HepG2 (cell line): ENCODE results near the gene CSTF1. TPM values are rescaled to one million over a fixed set of nuclear protein-coding genes. Genes with fewer than 3 reads are reported as not detected.

Experiments
- CHD4 ChIP-seq: fragments of 200-600 bp; sonication (generic); IDR thresholded peaks from 2 replicates; pipeline ENCODE4 v1.7.0; 2017; ENCODE audit warnings: mild to moderate bottlenecking, low read length, borderline replicate concordance
- DNMT1 ChIP-seq: sonication (generic); formaldehyde crosslinking; IDR thresholded peaks from 2 replicates; pipeline ENCODE4 v1.5.1; 2020; ENCODE audit warnings: mild to moderate bottlenecking, missing genetic modification reagents
- FOSL1 ChIP-seq: sonication (generic); formaldehyde crosslinking; IDR thresholded peaks from 2 replicates; pipeline ENCODE4 v1.9.0; 2021; ENCODE audit warnings: missing genetic modification reagents, borderline replicate concordance
- GATAD2A ChIP-seq: IDR thresholded peaks from 2 replicates; pipeline ENCODE4 v1.6.1; 2016
- ISX ChIP-seq: sonication (generic); formaldehyde crosslinking; conservative IDR thresholded peaks from 2 replicates; pipeline ENCODE4 v1.5.0; 2020; ENCODE audit warnings: missing genetic modification reagents
- KAT8 ChIP-seq: IDR thresholded peaks from 2 replicates; pipeline ENCODE4 v1.6.1; 2016; ENCODE audit warnings: missing genetic modification reagents, missing compliant biosample characterization
- MAFF ChIP-seq: IDR thresholded peaks from 2 replicates; pipeline ENCODE4 v1.6.1; 2011; ENCODE audit warnings: low read depth, low read length, improper control_type of control experiment
- MBD4 ChIP-seq: IDR thresholded peaks from 2 replicates; pipeline ENCODE4 v1.6.1; 2012; ENCODE audit warnings: low read length, inconsistent platforms, borderline replicate concordance
- MED8 ChIP-seq: sonication (generic); formaldehyde crosslinking; IDR thresholded peaks from 2 replicates; pipeline ENCODE4 v1.8.1; 2023; ENCODE audit warnings: mild to moderate bottlenecking, missing genetic modification reagents; ENCODE audit not compliant: insufficient replicate concordance
- POLR2G ChIP-seq: fragments of 200-400 bp; formaldehyde crosslinking; IDR thresholded peaks from 2 replicates; pipeline ENCODE4 v1.6.1; 2018; ENCODE audit warnings: mild to moderate bottlenecking, low read depth, low read length, moderate library complexity
- PRDM4 ChIP-seq: sonication (generic); formaldehyde crosslinking; IDR thresholded peaks from 2 replicates; pipeline ENCODE4 v1.9.0; 2021; ENCODE audit warnings: missing genetic modification reagents, borderline replicate concordance
- RBFOX2 ChIP-seq: fragments of 200-400 bp; formaldehyde crosslinking; IDR thresholded peaks from 2 replicates; pipeline ENCODE4 v1.6.1; 2017; ENCODE audit warnings: low read depth, mild to moderate bottlenecking, low read length
- REPIN1 ChIP-seq: sonication (generic); formaldehyde crosslinking; IDR thresholded peaks from 2 replicates; pipeline ENCODE4 v1.8.0; 2022; ENCODE audit warnings: missing genetic modification reagents, low read depth, mild to moderate bottlenecking, borderline replicate concordance
- SYNCRIP ChIP-seq: fragments of 200-400 bp; formaldehyde crosslinking; IDR thresholded peaks from 2 replicates; pipeline ENCODE4 v1.6.1; 2018; ENCODE audit warnings: mild to moderate bottlenecking, low read depth, low read length; ENCODE audit not compliant: insufficient read depth
- YEATS4 ChIP-seq: sonication (generic); formaldehyde crosslinking; IDR thresholded peaks from 2 replicates; pipeline ENCODE4 v1.4.0; 2020; ENCODE audit warnings: missing genetic modification reagents, borderline replicate concordance
- ZBTB1 ChIP-seq: sonication (generic); formaldehyde crosslinking; IDR thresholded peaks from 2 replicates; pipeline ENCODE4 v1.4.0; 2020; ENCODE audit warnings: missing genetic modification reagents, borderline replicate concordance
- ZMAT3 ChIP-seq: sonication (generic); formaldehyde crosslinking; conservative IDR thresholded peaks from 2 replicates; pipeline ENCODE4 v1.7.0; 2021; ENCODE audit warnings: missing genetic modification reagents
- ZNF318 ChIP-seq: sonication (generic); formaldehyde crosslinking; IDR thresholded peaks from 2 replicates; pipeline ENCODE4 v1.4.0; 2020; ENCODE audit warnings: mild to moderate bottlenecking, missing genetic modification reagents
- ZNF614 ChIP-seq: IDR thresholded peaks from 2 replicates; pipeline ENCODE4 v1.6.1; 2018; ENCODE audit warnings: missing biosample characterization, missing genetic modification reagents, inconsistent platforms, borderline replicate concordance
- ZNF782 ChIP-seq: sonication (generic); formaldehyde crosslinking; IDR thresholded peaks from 2 replicates; pipeline ENCODE4 v1.4.0; 2020; ENCODE audit warnings: missing genetic modification reagents, mild to moderate bottlenecking, borderline replicate concordance
- polyA plus RNA-seq, 8 experiments: library from polyadenylated mRNA; depleted of rRNA in 3 of 8; stranded (reverse) in 7 of 8; unstranded in 1 of 8; fragments of >200 nt; fragmentation: Illumina TruSeq in 4 of 8; extraction: Trizol in 4 of 8; gene quantifications; 2 replicates each; pipeline versions ENCODE4 v1.2.1 to v1.2.3, GENCODE V29; 2011 to 2016; ENCODE audit warnings: low read depth in 4 of 8, missing spikeins in 1 of 8, mixed read lengths in 1 of 8; ENCODE audit not compliant: insufficient read depth in 1 of 8
- total RNA-seq, 5 experiments: library from RNA; depleted of rRNA; stranded (reverse); fragments of >200 nt; fragmentation: Illumina TruSeq; extraction: Trizol; gene quantifications; 2 replicates each; pipeline ENCODE4 v1.2.3, GENCODE V29; 2016; ENCODE audit warnings: low read depth in 1 of 5

The CSTF1 gene
- total and polyA plus RNA-seq, 2 of the 13 experiments (the other 11 are each of a cell fraction or from before 2014, with no cell fraction given) = 70.9 to 100 TPM

GRCh38 chr20:56392132-56392880 lies at the start of gene CSTF1, which contains the start of gene AURKA (continued):
- peak; percentile 97 for TF ChIP-seq GATAD2A (CRISPR knock-in tag)
- TF ChIP-seq POLR2G = peak; percentile 84
- no peak for TF ChIP-seq DNMT1
- peak; percentile 100 for TF ChIP-seq KAT8 (CRISPR knock-in tag)
- peak; percentile 84 for TF ChIP-seq MED8 (CRISPR knock-in tag)
- 0 out of 2 replicates have a peak, but pooled peaks have one; percentile 37 for TF ChIP-seq PRDM4 (CRISPR knock-in tag)
- no peak for TF ChIP-seq SYNCRIP
- TF ChIP-seq ZNF318 (CRISPR knock-in tag) = 0 out of 2 replicates have a peak, but pooled peaks have one; percentile 31
- TF ChIP-seq ZBTB1 (CRISPR knock-in tag) = no peak
- peak; percentile 99 for TF ChIP-seq REPIN1 (CRISPR knock-in tag)
- peak; percentile 96 for TF ChIP-seq ZNF782 (CRISPR knock-in tag)
- TF ChIP-seq MBD4 = no peak
- peak; percentile 95 for TF ChIP-seq ZMAT3 (CRISPR knock-in tag)
- no peak for TF ChIP-seq CHD4
- TF ChIP-seq YEATS4 (CRISPR knock-in tag) = peak; percentile 100
- TF ChIP-seq ZNF614 = peak; percentile 99
- TF ChIP-seq RBFOX2 = peak; percentile 70
- TF ChIP-seq MAFF = peak; percentile 41
- TF ChIP-seq ISX (CRISPR knock-in tag) = peak; percentile 74; the same call in 1 of the 2 replicates
- TF ChIP-seq FOSL1 (CRISPR knock-in tag) = peak; percentile 37; the same call in 1 of the 2 replicates
